OCI-LY7 (cell line): ENCODE data around the gene LSS.

Source experiments
- EZH2phosphoT487 ChIP-seq: fragments of 200-600 bp; sonication (generic); IDR thresholded peaks from 2 replicates; pipeline ENCODE4 v1.6.1; 2018; ENCODE audit warnings: low read depth, borderline replicate concordance, mild to moderate bottlenecking, mixed run types, antibody characterized with exemption, low read length, moderate library complexity, mixed read lengths
- TF ChIP-seq, protein P1 (sequence below): fragments of 200-600 bp; sonication (generic); conservative IDR thresholded peaks from 2 replicates; pipeline ENCODE4 v1.5.1; 2014; ENCODE audit warnings: mild to moderate bottlenecking, antibody characterized with exemption, low read length, moderate library complexity, mixed read lengths

DNA sequence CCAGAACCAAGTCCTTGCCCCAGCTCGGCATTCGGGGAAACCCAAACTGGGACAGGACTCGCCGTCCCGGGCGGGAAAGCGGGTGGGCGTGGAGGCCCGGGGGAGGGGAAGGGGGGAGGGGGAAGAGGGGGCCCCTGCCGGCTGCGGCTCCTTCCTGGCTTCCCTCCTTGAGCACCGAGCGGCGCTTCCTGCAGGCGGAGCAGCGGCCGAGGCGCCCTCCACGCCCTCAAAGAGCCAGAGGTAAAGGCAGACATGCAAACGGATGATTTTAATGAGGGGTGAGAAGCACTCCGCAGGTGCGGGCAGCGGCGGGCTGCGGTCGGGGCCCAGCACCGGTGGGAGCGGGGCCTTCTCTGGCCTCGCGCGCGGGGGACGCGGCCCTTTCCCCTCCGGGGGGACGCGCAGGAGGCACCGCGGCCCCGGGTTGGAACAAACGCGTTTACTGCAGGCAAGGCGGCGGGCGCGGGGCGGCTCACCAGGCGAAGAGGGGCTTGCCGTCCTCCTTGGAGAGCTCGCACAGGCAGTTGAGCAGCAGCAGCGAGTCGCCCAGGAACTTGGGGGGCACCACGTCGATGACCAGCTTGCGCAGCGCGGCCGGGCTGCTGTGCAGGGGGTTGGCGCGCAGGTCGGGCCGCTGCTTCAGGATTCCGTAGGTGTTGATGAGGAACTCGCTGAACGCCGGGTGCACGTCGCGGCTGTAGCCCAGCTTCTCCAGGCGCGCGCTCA lies 67.5 kb downstream of the LSS start:
- TF ChIP-seq, protein P1, sequence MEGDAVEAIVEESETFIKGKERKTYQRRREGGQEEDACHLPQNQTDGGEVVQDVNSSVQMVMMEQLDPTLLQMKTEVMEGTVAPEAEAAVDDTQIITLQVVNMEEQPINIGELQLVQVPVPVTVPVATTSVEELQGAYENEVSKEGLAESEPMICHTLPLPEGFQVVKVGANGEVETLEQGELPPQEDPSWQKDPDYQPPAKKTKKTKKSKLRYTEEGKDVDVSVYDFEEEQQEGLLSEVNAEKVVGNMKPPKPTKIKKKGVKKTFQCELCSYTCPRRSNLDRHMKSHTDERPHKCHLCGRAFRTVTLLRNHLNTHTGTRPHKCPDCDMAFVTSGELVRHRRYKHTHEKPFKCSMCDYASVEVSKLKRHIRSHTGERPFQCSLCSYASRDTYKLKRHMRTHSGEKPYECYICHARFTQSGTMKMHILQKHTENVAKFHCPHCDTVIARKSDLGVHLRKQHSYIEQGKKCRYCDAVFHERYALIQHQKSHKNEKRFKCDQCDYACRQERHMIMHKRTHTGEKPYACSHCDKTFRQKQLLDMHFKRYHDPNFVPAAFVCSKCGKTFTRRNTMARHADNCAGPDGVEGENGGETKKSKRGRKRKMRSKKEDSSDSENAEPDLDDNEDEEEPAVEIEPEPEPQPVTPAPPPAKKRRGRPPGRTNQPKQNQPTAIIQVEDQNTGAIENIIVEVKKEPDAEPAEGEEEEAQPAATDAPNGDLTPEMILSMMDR = no peak
- TF ChIP-seq EZH2phosphoT487 = no peak
